HG03064 (cell line): ENCODE results near the gene MAP3K2.
A peak's percentile ranks its signal among the peaks of the same experiment; 100 is the strongest.

Experiments used
- ATAC-seq: cut with Tn5 transposase; IDR thresholded peaks from one replicate; pipeline ENCODE4 v1.9.1; 2021; ENCODE audit warnings: low read depth; ENCODE audit not compliant: unreplicated experiment

MAP3K2 gene

GRCh38 chr2:127408004-127408806 lies 20.4 kb upstream of the MAP3K2 start:
- peak; percentile 77 for ATAC-seq

- ATAC-seq = no peak
These were observed 19.9 kb upstream of the MAP3K2 start for GRCh38 chr2:127407661-127408003.

- no peak for ATAC-seq
These were observed 19.3 kb upstream of the MAP3K2 start for GRCh38 chr2:127407091-127407490.

GRCh38 chr2:127406454-127406853 lies 18.7 kb upstream of the MAP3K2 start:
- ATAC-seq = no peak

GRCh38 chr2:127405255-127405610 lies 17.5 kb upstream of the MAP3K2 start:
- no peak for ATAC-seq

- ATAC-seq = no peak
These were observed 16.9 kb upstream of the MAP3K2 start for GRCh38 chr2:127404466-127405254.

GRCh38 chr2:127403460-127403859 lies 15.7 kb upstream of the MAP3K2 start:
- no peak for ATAC-seq

- no peak for ATAC-seq
These were observed 14.3 kb upstream of the MAP3K2 start for GRCh38 chr2:127401757-127402695.

GRCh38 chr2:127400897-127401756 lies 13.4 kb upstream of the MAP3K2 start:
- ATAC-seq = no peak

- no peak for ATAC-seq
These were observed 12.7 kb upstream of the MAP3K2 start for GRCh38 chr2:127400533-127400896.

GRCh38 chr2:127398239-127398590 lies 10.4 kb upstream of the MAP3K2 start:
- ATAC-seq = peak; percentile 92

- peak; percentile 26 for ATAC-seq
These were observed 9.9 kb upstream of the MAP3K2 start for GRCh38 chr2:127397568-127398238.

- ATAC-seq = no peak
These were observed 6.7 kb upstream of the MAP3K2 start for GRCh38 chr2:127394492-127394891.

- no peak for ATAC-seq
These were observed 5.2 kb upstream of the MAP3K2 start for GRCh38 chr2:127392828-127393578.

GRCh38 chr2:127392133-127392827 lies 4.5 kb upstream of the MAP3K2 start:
- no peak for ATAC-seq

- ATAC-seq = no peak
These were observed 2.1 kb upstream of the MAP3K2 start for GRCh38 chr2:127389778-127390435.

- no peak for ATAC-seq
These were observed 819 bp upstream of the MAP3K2 start for GRCh38 chr2:127388423-127389164.
